HEK293T (cell line): ENCODE results near the gene CTSK.

Experiments used
- ARNT ChIP-seq: fragments of 450-650 bp; IDR thresholded peaks from 2 replicates; pipeline ENCODE4 v1.6.1; 2017; ENCODE audit warnings: mild to moderate bottlenecking
- BHLHE40 ChIP-seq: fragments of 450-650 bp; IDR thresholded peaks from 2 replicates; pipeline ENCODE4 v1.6.1; 2016; ENCODE audit warnings: mild to moderate bottlenecking, moderate library complexity, borderline replicate concordance
- FOXA1 ChIP-seq: fragments of 450-650 bp; IDR thresholded peaks from 2 replicates; pipeline ENCODE4 v1.6.1; 2016; ENCODE audit warnings: mild to moderate bottlenecking
- FOXK2 ChIP-seq: fragments of 450-650 bp; IDR thresholded peaks from 2 replicates; pipeline ENCODE4 v1.6.1; 2016; ENCODE audit warnings: mild to moderate bottlenecking
- FOXM1 ChIP-seq: fragments of 450-650 bp; IDR thresholded peaks from 2 replicates; pipeline ENCODE4 v1.6.1; 2017; ENCODE audit warnings: mild to moderate bottlenecking, borderline replicate concordance
- HDGF ChIP-seq: fragments of 450-650 bp; IDR thresholded peaks from 2 replicates; pipeline ENCODE4 v1.6.1; 2017; ENCODE audit warnings: antibody characterized with exemption, borderline replicate concordance
- L3MBTL2 ChIP-seq: fragments of 450-650 bp; conservative IDR thresholded peaks from 2 replicates; pipeline ENCODE4 v1.6.1; 2016; ENCODE audit warnings: mild to moderate bottlenecking
- SP1 ChIP-seq: fragments of 450-650 bp; IDR thresholded peaks from 2 replicates; pipeline ENCODE4 v1.6.1; 2017
- SUZ12 ChIP-seq: fragments of 450-650 bp; IDR thresholded peaks from 2 replicates; pipeline ENCODE4 v1.6.1; 2016; ENCODE audit warnings: mild to moderate bottlenecking
- ZNF384 ChIP-seq: fragments of 450-650 bp; IDR thresholded peaks from 2 replicates; pipeline ENCODE4 v1.6.1; 2016
- TF ChIP-seq, protein P1 (sequence below): fragments of 450-650 bp; IDR thresholded peaks from 2 replicates; pipeline ENCODE4 v1.6.1; 2016

DNA sequence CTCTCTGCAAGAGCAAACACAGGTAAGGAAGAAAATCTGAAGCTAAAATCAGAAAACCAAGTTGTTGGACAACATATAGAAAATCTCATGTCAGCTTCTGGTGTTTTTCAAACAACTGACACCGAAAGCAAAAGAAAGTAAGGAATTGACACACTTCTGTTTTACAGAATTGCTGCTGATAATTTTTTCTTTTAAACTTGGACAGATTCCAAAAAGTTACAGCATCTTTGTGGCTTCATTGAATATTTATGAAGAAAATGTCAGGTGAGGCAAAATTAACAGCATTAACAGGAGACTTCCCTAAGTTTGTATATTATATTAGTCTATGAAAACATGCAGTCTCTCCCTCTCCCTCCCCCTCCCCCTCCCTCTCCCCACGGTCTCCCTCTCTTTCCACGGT, 27.6 kb downstream of the CTSK start:
- TF ChIP-seq ZNF384 (no peak), SP1 (no peak), SUZ12 (no peak), HDGF (no peak), ARNT (no peak), FOXA1 (no peak), FOXM1 (no peak), FOXK2 (no peak), BHLHE40 (no peak), L3MBTL2 (no peak)
- TF ChIP-seq, protein P1, sequence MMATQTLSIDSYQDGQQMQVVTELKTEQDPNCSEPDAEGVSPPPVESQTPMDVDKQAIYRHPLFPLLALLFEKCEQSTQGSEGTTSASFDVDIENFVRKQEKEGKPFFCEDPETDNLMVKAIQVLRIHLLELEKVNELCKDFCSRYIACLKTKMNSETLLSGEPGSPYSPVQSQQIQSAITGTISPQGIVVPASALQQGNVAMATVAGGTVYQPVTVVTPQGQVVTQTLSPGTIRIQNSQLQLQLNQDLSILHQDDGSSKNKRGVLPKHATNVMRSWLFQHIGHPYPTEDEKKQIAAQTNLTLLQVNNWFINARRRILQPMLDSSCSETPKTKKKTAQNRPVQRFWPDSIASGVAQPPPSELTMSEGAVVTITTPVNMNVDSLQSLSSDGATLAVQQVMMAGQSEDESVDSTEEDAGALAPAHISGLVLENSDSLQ, result no peak
